HepG2 (cell line): Measurements from ENCODE around the gene DDX46. TPM values are rescaled to one million over a fixed set of nuclear protein-coding genes. Genes with fewer than 3 reads are reported as not detected.
"Not testable (repeated sequence)": the region's sequence is repeated elsewhere in the genome, so short reads cannot be mapped to it uniquely, and the experiment has no call there.

Experiments
- ATAC-seq: fragments of 200-7000 bp; cut with Tn5 transposase; 3 replicates; pipeline ENCODE4 v1.9.1; 2020; ENCODE audit warnings: mild to moderate bottlenecking, moderate library complexity
- BruUV-seq: library from RNA; stranded (reverse); fragments of 400-500 nt; replicated peaks from 2 replicates; lab custom pipeline; 2021; lab: Mats Ljungman, UMichigan
- CTCF ChIA-PET: fragments of 300-600 bp; formaldehyde crosslinking; extraction: SDS; loops from one replicate; lab custom pipeline; 2021; ENCODE audit warnings: low total read pairs, inconsistent platforms, low intra/inter-chr PET ratio; lab: Yijun Ruan, JAX
- POLR2A ChIA-PET: fragments of 350-600 bp; sonication (Branson Sonifier 250); formaldehyde crosslinking; loops from one replicate; lab custom pipeline; 2020; ENCODE audit warnings: antibody characterized with exemption, inconsistent platforms; lab: Yijun Ruan, JAX
- DNase-seq: peaks from one replicate; pipeline ENCODE4 v3.0.0-alpha.2; 2015; ENCODE audit warnings: low spot score
- FAIRE-seq: peaks from 3 replicates; lab custom pipeline; 2011; peaks lifted over from hg19 to GRCh38; lab: Jason Lieb, UNC
- H2AFZ ChIP-seq: one replicate; pipeline ENCODE4 v1.6.1; 2011; ENCODE audit warnings: low read length, inconsistent platforms
- H3K27ac ChIP-seq: fragments of 300-600 bp; 3 replicates; pipeline ENCODE4 v1.8.0; 2011; ENCODE audit warnings: mixed run types, mild to moderate bottlenecking, mixed read lengths, low read length, inconsistent platforms; ENCODE audit not compliant: insufficient read depth; ENCODE audit errors: extremely low read length
- H3K27me3 ChIP-seq, 2 experiments: fragments of 200-600 bp in 1 of 2; 2 replicates in 1 of 2; 3 replicates in 1 of 2; pipeline versions ENCODE4 v1.6.0 to v1.8.0; 2011; ENCODE audit warnings: low read length in 2 of 2, mild to moderate bottlenecking in 2 of 2, moderate library complexity in 2 of 2, inconsistent platforms in 1 of 2; ENCODE audit not compliant: insufficient read depth in 2 of 2, control insufficient read depth in 1 of 2
- H3K36me3 ChIP-seq, 2 experiments: fragments of 200-600 bp in 1 of 2; replicated peaks in 1 of 2; 2 replicates in 1 of 2; 3 replicates in 1 of 2; pipeline versions ENCODE4 v1.5.1 to v1.8.0; 2011; ENCODE audit warnings: low read length in 2 of 2, inconsistent platforms in 1 of 2; ENCODE audit not compliant: insufficient read depth in 2 of 2, control insufficient read depth in 1 of 2
- H3K4me1 ChIP-seq: 2 replicates; pipeline ENCODE4 v1.5.1; 2012; ENCODE audit warnings: low read length, inconsistent platforms; ENCODE audit not compliant: insufficient read depth
- H3K4me2 ChIP-seq: 2 replicates; pipeline ENCODE4 v1.6.0; 2011; ENCODE audit warnings: low read depth, low read length, inconsistent platforms
- H3K4me3 ChIP-seq, 3 experiments: fragments of 200-600 bp in 1 of 3; sonication (generic), shearing (Covaris generic) in 1 of 3; replicated peaks in 1 of 3; 2 replicates each; pipeline ENCODE4 v1.5.1; 2011 to 2016; ENCODE audit warnings: low read length in 3 of 3, inconsistent platforms in 2 of 3, low read depth in 2 of 3, mild to moderate bottlenecking in 2 of 3, control low read depth in 1 of 3, mixed read lengths in 1 of 3; ENCODE audit not compliant: insufficient read depth in 1 of 3
- H3K79me2 ChIP-seq: one replicate; pipeline ENCODE4 v1.6.1; 2011; ENCODE audit warnings: low read length, inconsistent platforms; ENCODE audit not compliant: insufficient read depth
- H3K9ac ChIP-seq: 2 replicates; pipeline ENCODE4 v1.6.0; 2011; ENCODE audit warnings: mild to moderate bottlenecking, low read depth, low read length, inconsistent platforms; ENCODE audit not compliant: insufficient read depth
- H3K9me3 ChIP-seq: 2 replicates; pipeline ENCODE4 v1.5.1; 2012; ENCODE audit warnings: mild to moderate bottlenecking, low read length
- H4K20me1 ChIP-seq: 2 replicates; pipeline ENCODE4 v1.6.0; 2011; ENCODE audit warnings: inconsistent platforms, mild to moderate bottlenecking, low read length, moderate library complexity; ENCODE audit not compliant: insufficient read depth
- CCAR2 ChIP-seq: fragments of 200-400 bp; formaldehyde crosslinking; optimal IDR thresholded peaks from 2 replicates; pipeline ENCODE3; 2018; ENCODE audit warnings: low read depth, mild to moderate bottlenecking, low read length, moderate library complexity
- DNMT3B ChIP-seq: conservative IDR thresholded peaks from 2 replicates; pipeline ENCODE4 v1.6.1; 2016; ENCODE audit warnings: missing biosample characterization, control low read depth
- HNF4G ChIP-seq, 2 experiments: sonication (generic) in 1 of 2; formaldehyde crosslinking in 1 of 2; IDR thresholded peaks; 2 replicates each; pipeline versions ENCODE4 v1.4.0 to v1.6.1; 2011 to 2020; ENCODE audit warnings: borderline replicate concordance in 2 of 2, low read depth in 2 of 2, mild to moderate bottlenecking in 2 of 2, low read length in 1 of 2, missing genetic modification reagents in 1 of 2, moderate library complexity in 1 of 2
- HNRNPH1 ChIP-seq: fragments of 200-400 bp; formaldehyde crosslinking; optimal IDR thresholded peaks from 2 replicates; pipeline ENCODE3; 2017; ENCODE audit warnings: mild to moderate bottlenecking, low read depth, low read length
- ISX ChIP-seq: sonication (generic); formaldehyde crosslinking; conservative IDR thresholded peaks from 2 replicates; pipeline ENCODE4 v1.5.0; 2020; ENCODE audit warnings: missing genetic modification reagents
- NCOR1 ChIP-seq: fragments of 200-600 bp; sonication (generic); IDR thresholded peaks from 2 replicates; pipeline ENCODE4 v1.7.0; 2017; ENCODE audit warnings: antibody characterized with exemption, low read length, borderline replicate concordance
- SOX5 ChIP-seq: IDR thresholded peaks from 2 replicates; pipeline ENCODE4 v1.6.1; 2016; ENCODE audit warnings: borderline replicate concordance
- ZNF12 ChIP-seq: sonication (generic); formaldehyde crosslinking; IDR thresholded peaks from 2 replicates; pipeline ENCODE4 v1.5.0; 2020; ENCODE audit warnings: missing genetic modification reagents
- WGBS: methylation state at CpG from one replicate; pipeline ENCODE4 v1.1.6; 2017; ENCODE audit warnings: low lambda C conversion rate; 5-methylcytosine and 5-hydroxymethylcytosine counted together
- in situ Hi-C: cut with HindIII; loops from 2 replicates; pipeline ENCODE4 v1.10.0; 2017; ENCODE audit warnings: low pct_unique_long_range_greater_than_20kb; ENCODE audit not compliant: extremely low pct_ligation_motif_present
- intact Hi-C: fragments of 100-400 bp; cut with micrococcal nuclease; formaldehyde crosslinking; loops from one replicate; pipeline ENCODE4 v1.10.0; 2022; ENCODE audit not compliant: unreplicated experiment
- polyA plus RNA-seq, 8 experiments: library from polyadenylated mRNA; depleted of rRNA in 3 of 8; stranded (reverse) in 7 of 8; unstranded in 1 of 8; fragments of >200 nt; fragmentation: Illumina TruSeq in 4 of 8; extraction: Trizol in 4 of 8; gene quantifications; 2 replicates each; pipeline versions ENCODE4 v1.2.1 to v1.2.3, GENCODE V29; 2011 to 2016; ENCODE audit warnings: low read depth in 4 of 8, missing spikeins in 1 of 8, mixed read lengths in 1 of 8; ENCODE audit not compliant: insufficient read depth in 1 of 8
- total RNA-seq, 5 experiments: library from RNA; depleted of rRNA; stranded (reverse); fragments of >200 nt; fragmentation: Illumina TruSeq; extraction: Trizol; gene quantifications; 2 replicates each; pipeline ENCODE4 v1.2.3, GENCODE V29; 2016; ENCODE audit warnings: low read depth in 1 of 5
- TF ChIP-seq, protein P1 (sequence below): sonication (generic); formaldehyde crosslinking; IDR thresholded peaks from 2 replicates; pipeline ENCODE4 v1.8.0; 2022; ENCODE audit warnings: mild to moderate bottlenecking, missing genetic modification reagents
- TF ChIP-seq, protein P2 (sequence below): sonication (generic); formaldehyde crosslinking; IDR thresholded peaks from 2 replicates; pipeline ENCODE4 v1.4.0; 2020; ENCODE audit warnings: mild to moderate bottlenecking, missing genetic modification reagents, borderline replicate concordance

DDX46 gene
- total and polyA plus RNA-seq, 2 of the 13 experiments (the other 11 are each of a cell fraction or from before 2014, with no cell fraction given) = 27.3 to 59.3 TPM

DNA sequence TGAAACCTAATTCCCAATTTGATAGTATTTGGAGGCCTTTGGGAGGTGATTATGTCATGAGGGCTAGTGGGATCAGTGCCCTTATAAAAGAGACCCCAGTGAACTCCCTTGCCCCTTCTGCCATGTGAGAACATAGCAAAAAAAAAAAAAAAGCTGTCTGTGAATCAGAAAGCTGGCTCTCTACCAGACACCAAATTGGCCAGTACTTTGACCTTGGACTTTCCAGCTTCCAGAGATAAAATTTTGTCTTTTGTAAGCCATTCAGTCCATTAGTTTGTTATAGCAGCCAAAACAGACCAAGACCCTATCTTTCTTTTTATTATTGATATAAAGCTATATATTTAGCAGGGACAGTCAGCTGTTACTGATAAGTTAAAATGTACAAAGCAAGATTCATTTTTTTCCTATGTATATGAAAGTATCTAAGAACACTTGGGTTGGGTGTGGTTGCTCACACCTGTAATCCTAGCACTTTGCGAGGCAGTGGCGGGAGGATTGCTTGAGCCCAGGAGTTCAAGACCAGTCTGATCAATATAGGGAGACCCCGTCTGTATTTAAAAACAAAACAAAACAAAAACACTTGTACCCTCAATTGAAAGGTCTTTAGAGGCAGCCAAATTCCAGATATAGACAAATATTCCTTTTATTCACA, 79.1 kb downstream of the DDX46 start (continued):
- TF ChIP-seq, protein P1, sequence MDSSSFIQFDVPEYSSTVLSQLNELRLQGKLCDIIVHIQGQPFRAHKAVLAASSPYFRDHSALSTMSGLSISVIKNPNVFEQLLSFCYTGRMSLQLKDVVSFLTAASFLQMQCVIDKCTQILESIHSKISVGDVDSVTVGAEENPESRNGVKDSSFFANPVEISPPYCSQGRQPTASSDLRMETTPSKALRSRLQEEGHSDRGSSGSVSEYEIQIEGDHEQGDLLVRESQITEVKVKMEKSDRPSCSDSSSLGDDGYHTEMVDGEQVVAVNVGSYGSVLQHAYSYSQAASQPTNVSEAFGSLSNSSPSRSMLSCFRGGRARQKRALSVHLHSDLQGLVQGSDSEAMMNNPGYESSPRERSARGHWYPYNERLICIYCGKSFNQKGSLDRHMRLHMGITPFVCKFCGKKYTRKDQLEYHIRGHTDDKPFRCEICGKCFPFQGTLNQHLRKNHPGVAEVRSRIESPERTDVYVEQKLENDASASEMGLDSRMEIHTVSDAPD (CRISPR knock-in tag) = no peak
- no peak for TF ChIP-seq SOX5 (CRISPR knock-in tag)
- 0 out of 2 replicates have a peak, but pooled peaks have one; percentile 14 for TF ChIP-seq HNF4G (IDR thresholded peaks at IDR 0.05; ENCODE audit: borderline replicate concordance, low read depth, low read length)
- no peak for TF ChIP-seq HNF4G (CRISPR knock-in tag; IDR thresholded peaks at IDR 0.05; ENCODE audit: borderline replicate concordance, low read depth)
- no peak for TF ChIP-seq HNRNPH1
- TF ChIP-seq, protein P2, sequence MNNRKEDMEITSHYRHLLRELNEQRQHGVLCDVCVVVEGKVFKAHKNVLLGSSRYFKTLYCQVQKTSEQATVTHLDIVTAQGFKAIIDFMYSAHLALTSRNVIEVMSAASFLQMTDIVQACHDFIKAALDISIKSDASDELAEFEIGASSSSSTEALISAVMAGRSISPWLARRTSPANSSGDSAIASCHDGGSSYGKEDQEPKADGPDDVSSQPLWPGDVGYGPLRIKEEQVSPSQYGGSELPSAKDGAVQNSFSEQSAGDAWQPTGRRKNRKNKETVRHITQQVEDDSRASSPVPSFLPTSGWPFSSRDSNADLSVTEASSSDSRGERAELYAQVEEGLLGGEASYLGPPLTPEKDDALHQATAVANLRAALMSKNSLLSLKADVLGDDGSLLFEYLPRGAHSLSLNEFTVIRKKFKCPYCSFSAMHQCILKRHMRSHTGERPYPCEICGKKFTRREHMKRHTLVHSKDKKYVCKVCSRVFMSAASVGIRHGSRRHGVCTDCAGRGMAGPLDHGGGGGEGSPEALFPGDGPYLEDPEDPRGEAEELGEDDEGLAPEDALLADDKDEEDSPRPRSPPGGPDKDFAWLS (CRISPR knock-in tag) = no peak
- peak; percentile 38; the same call in 1 of the 2 replicates for TF ChIP-seq NCOR1
- TF ChIP-seq ZNF12 (CRISPR knock-in tag) = peak; percentile 93
- TF ChIP-seq DNMT3B (CRISPR knock-in tag) = no peak
- no peak for TF ChIP-seq CCAR2
- TF ChIP-seq ISX = no peak

DNA sequence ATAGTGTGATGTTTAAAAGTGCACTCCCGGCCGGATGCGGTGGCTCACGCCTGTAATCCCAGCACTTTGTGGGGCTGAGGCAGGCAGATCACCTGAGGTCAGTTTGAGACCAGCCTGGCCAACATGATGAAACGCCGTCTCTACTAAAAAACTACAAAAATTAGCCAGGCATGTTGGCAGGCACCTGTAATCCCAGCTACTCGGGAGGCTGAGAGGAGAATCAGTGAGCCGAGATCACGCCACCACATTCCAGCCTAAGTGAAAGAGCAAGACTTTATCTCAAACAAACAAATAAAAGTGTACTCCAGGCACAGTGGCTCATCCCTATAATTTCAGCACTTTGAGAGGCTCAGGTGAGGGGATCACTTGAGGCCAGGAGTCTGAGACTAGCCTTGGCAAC, 79.8 kb downstream of the DDX46 start:
- intact Hi-C loops, H3K9ac ChIP-seq, H3K4me2 ChIP-seq, in situ Hi-C loops, H4K20me1 ChIP-seq, H3K27ac ChIP-seq, H2AFZ ChIP-seq, FAIRE-seq, H3K9me3 ChIP-seq, POLR2A ChIA-PET, CTCF ChIA-PET, DNase-seq, BruUV-seq, H3K27me3 ChIP-seq, ATAC-seq, H3K4me3 ChIP-seq, H3K79me2 ChIP-seq: not testable (repeated sequence)
- WGBS = 93% methylated on average over 9 of the region's 9 CpGs
- Histone ChIP-seq H3K36me3 (peaks cover 2 to 20% of the 10 kb centered on the region in 2 experiments), H3K4me1 (peaks cover 33% of the 10 kb centered on the region)
